ENCODE data around the gene ST8SIA3.

GRCh38 chr18:57353137-57353939 is 981 bp downstream of the ST8SIA3 start:
- no peak for TF ChIP-seq POLR2A (IDR thresholded peaks at IDR 0.05)
- no peak for TF ChIP-seq CTCF (IDR thresholded peaks at IDR 0.05)
- TF ChIP-seq POLR2AphosphoS5 (IDR thresholded peaks at IDR 0.05): no peak
